AG09309 (cell line): ENCODE measurements around the gene RBBP4.

Experiments
- DNase-seq: peaks from one replicate; pipeline ENCODE4 v3.0.0-alpha.2; 2010; ENCODE audit warnings: low read depth
- H3K4me3 ChIP-seq: 2 replicates; pipeline ENCODE4 v1.5.1; 2011; ENCODE audit warnings: mild to moderate bottlenecking, low read depth, low read length, moderate library complexity; ENCODE audit not compliant: control insufficient read depth
- TF ChIP-seq, protein P1 (sequence below): IDR thresholded peaks from 2 replicates; pipeline ENCODE4 v1.5.1; 2011; ENCODE audit warnings: mild to moderate bottlenecking, low read depth, low read length, inconsistent platforms; ENCODE audit not compliant: insufficient read depth, control insufficient read depth; ENCODE audit errors: missing control alignments

RBBP4 gene

DNA sequence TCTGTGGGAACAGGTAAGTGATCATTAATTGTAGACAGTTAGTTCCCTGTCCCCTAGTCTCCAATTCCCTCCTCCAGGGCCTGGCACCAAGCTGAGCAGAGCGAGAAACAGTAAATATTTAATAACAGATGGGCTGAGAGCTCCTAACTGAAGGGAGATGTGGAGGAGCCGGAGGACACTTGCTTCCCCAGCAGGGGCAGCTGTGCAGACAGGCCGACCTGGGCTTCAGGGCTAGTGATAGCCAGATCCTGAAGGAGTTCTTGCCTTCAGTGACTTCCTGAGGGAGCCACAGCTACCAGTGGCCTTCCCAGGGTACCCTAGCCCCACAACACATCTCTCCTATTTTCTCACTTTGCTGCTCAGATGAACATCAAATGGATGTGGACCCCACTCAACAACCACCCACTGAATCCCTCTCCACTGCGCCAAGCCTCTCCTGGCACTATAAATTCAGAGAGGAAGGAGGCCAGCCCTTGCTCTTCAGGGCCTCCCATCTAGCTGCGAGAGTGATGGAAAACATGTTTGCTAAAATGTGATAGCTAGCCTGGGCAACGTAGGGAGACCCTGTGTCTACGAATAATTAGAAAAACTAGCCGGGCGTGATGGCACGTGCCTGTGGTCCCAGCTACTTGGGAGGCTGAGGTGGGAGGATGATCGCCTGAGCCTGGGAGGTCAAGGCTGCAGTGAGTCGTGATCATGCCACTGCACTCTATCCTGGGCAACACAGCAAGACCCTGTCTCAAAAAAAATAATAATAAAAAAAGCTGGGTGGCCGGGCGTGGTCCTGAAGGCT lies 78.4 kb downstream of the RBBP4 start:
- no peak for DNase-seq
- no peak overlapping the region for H3K4me3 ChIP-seq
- TF ChIP-seq, protein P1, sequence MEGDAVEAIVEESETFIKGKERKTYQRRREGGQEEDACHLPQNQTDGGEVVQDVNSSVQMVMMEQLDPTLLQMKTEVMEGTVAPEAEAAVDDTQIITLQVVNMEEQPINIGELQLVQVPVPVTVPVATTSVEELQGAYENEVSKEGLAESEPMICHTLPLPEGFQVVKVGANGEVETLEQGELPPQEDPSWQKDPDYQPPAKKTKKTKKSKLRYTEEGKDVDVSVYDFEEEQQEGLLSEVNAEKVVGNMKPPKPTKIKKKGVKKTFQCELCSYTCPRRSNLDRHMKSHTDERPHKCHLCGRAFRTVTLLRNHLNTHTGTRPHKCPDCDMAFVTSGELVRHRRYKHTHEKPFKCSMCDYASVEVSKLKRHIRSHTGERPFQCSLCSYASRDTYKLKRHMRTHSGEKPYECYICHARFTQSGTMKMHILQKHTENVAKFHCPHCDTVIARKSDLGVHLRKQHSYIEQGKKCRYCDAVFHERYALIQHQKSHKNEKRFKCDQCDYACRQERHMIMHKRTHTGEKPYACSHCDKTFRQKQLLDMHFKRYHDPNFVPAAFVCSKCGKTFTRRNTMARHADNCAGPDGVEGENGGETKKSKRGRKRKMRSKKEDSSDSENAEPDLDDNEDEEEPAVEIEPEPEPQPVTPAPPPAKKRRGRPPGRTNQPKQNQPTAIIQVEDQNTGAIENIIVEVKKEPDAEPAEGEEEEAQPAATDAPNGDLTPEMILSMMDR = no peak

DNA sequence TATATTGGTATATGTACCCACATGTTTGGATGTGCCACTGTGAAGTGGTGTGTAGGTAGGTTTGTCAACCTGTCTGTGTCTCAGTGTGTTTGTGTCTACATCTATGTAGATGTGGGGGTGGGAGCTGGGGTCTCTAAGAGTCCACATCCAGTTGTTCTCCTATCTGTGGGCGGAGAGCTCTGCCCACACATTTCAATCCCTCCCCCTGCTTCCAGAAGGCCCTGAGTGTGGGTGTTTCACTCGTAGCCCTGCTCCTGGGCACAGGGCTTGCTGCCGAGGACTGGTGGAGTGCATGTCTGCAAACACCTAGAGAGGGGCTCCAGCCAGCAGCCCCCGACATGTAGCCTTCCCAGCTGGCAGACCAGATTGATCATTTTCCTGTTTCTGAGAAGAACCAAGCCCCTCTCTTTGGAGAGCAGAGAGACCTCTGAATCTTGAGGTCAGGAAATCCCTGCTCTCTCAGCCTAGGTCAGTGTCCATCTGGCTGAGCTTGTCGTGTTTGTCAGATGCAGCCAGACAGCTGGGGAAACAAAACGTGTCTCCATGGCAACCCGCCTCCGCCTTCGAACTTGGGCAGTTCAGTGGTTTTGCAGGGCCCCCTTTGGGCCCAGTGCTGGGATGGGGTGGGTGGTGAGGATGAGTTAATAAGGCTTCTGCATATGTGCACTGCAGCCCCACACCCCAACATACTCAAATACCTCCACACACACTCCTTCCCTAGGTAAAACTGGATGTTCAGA lies 82.7 kb downstream of the RBBP4 start:
- no peak for DNase-seq
- TF ChIP-seq, protein P1 = no peak
- H3K4me3 ChIP-seq = no peak overlapping the region
